ENCODE data around the gene MAK. TPM values are rescaled to one million over a fixed set of nuclear protein-coding genes. Genes with fewer than 3 reads are reported as not detected.

MAK gene
- total RNA-seq, 1 experiment from 2014 or later = 0.20 TPM

DNA sequence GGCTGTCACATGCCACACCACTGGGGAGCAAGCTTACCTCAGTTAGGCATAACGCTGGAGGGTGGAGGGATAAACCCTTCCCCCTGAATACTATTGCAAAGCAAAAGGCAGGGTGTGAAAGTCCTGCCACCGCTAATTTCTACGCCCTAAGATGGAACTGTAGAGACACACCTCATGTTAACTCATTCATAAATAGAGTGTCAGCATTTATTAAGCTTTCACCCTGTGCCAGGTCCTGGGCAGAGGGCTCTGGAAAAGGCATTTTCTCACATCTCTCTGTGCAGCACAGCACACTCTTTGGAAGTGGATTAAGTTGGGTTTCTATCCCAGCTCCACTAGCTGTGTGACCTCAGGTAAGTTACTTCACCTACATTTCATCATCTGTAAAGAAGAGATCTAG is 68.9 kb downstream of the MAK start:
- no peak overlapping the region for H3K4ac ChIP-seq (ENCODE audit: low read depth, low read length)
- no peak overlapping the region for H3T11ph ChIP-seq (ENCODE audit: low read length)
- no peaks in the 10 kb centered on the region for H3K79me1 ChIP-seq (ENCODE audit: insufficient read depth, low read depth, low read length, poor library complexity, severe bottlenecking)
- Mint-ChIP-seq H3K9me3 (no peaks in the 10 kb centered on the region), H3K36me3 (ENCODE audit: insufficient read depth in 1 of 3, low read depth in 3 of 3) (peaks cover 1 to 23% (median 19%) of the 10 kb centered on the region in 3 experiments; a peak in 5 of 7 replicates), H3K4me3 (no peak overlapping the region), H3K27me3 (ENCODE audit: low read depth) (no peaks in the 10 kb centered on the region), H3K27ac (0 out of 7 replicates have a peak overlapping the region, but pooled peaks of 1 of the 3 experiments have one; percentile 80), H3K4me1 (no peaks in the 10 kb centered on the region)
- no peak overlapping the region for H2BK120ac ChIP-seq (ENCODE audit: low read depth, low read length, poor library complexity, severe bottlenecking)
- H2BK12ac ChIP-seq (ENCODE audit: insufficient read length, low read depth, low read length) = no peak overlapping the region
- H3K23me2 ChIP-seq (ENCODE audit: insufficient read length, low read depth, low read length, poor library complexity, severe bottlenecking) = no peaks in the 10 kb centered on the region
- no peak overlapping the region for H2BK15ac ChIP-seq (ENCODE audit: low read depth, low read length)
- H3K9ac ChIP-seq (ENCODE audit: extremely low read depth, insufficient read length, low read length) = no peak overlapping the region
- no peaks in the 10 kb centered on the region for H4K20me1 ChIP-seq (ENCODE audit: control insufficient read depth, insufficient read depth, insufficient read length)
- WGBS (ENCODE audit: extremely low coverage, insufficient read length, low lambda C conversion rate) = no CpG with 5 or more reads among the region's 3 CpGs
- TF ChIP-seq, protein P1, sequence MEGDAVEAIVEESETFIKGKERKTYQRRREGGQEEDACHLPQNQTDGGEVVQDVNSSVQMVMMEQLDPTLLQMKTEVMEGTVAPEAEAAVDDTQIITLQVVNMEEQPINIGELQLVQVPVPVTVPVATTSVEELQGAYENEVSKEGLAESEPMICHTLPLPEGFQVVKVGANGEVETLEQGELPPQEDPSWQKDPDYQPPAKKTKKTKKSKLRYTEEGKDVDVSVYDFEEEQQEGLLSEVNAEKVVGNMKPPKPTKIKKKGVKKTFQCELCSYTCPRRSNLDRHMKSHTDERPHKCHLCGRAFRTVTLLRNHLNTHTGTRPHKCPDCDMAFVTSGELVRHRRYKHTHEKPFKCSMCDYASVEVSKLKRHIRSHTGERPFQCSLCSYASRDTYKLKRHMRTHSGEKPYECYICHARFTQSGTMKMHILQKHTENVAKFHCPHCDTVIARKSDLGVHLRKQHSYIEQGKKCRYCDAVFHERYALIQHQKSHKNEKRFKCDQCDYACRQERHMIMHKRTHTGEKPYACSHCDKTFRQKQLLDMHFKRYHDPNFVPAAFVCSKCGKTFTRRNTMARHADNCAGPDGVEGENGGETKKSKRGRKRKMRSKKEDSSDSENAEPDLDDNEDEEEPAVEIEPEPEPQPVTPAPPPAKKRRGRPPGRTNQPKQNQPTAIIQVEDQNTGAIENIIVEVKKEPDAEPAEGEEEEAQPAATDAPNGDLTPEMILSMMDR (conservative IDR thresholded peaks at IDR 0.05) = no peak
- no peaks in the 10 kb centered on the region for H3K79me2 ChIP-seq (ENCODE audit: insufficient read depth, low read length)
- H3K27ac ChIP-seq (ENCODE audit: insufficient read length, low read depth, low read length) = no peak overlapping the region
- no peaks in the 10 kb centered on the region for H3K9me3 ChIP-seq (ENCODE audit: control insufficient read depth, low read depth, low read length)
- H3K18ac ChIP-seq (ENCODE audit: insufficient read length, low read depth, low read length) = no peak overlapping the region
- H3K56ac ChIP-seq (ENCODE audit: insufficient read length, low read depth, low read length) = no peak overlapping the region
- no peak overlapping the region for H4K8ac ChIP-seq (replicated peaks; ENCODE audit: insufficient read length, low read depth, low read length)
- no peak overlapping the region for H2AFZ ChIP-seq (ENCODE audit: low read length)
- no peak overlapping the region for H2AK5ac ChIP-seq (ENCODE audit: insufficient read length, low read length)
- no peak overlapping the region for H2BK5ac ChIP-seq (ENCODE audit: insufficient read length, low read length)
- no peaks in the 10 kb centered on the region for H3K4me1 ChIP-seq (ENCODE audit: insufficient read depth, low read length)
- H2BK20ac ChIP-seq (ENCODE audit: low read depth, low read length, poor library complexity, severe bottlenecking) = no peak overlapping the region
- no peak overlapping the region for H3K14ac ChIP-seq (ENCODE audit: insufficient read depth, low read length)
- H3K23ac ChIP-seq (ENCODE audit: insufficient read length, low read depth, low read length) = no peak overlapping the region
- H4K91ac ChIP-seq (ENCODE audit: insufficient read length, low read depth, low read length) = no peak overlapping the region
- H4K5ac ChIP-seq (ENCODE audit: insufficient read length, low read depth, low read length) = no peak overlapping the region
- no peak overlapping the region for H3K4me2 ChIP-seq (ENCODE audit: insufficient read depth, insufficient read length, low read length)
- no peaks in the 10 kb centered on the region for H3K27me3 ChIP-seq (ENCODE audit: insufficient read depth, low read length)
- DNase-seq = no peak
